Adipose tissue (tissue), 3 donors: ENCODE measurements around the gene PCK1. TPM values are rescaled to one million over a fixed set of nuclear protein-coding genes. Genes with fewer than 3 reads are reported as not detected.

Source experiments
- H3K27ac ChIP-seq: one replicate; pipeline ENCODE4 v1.5.1; 2013; ENCODE audit warnings: low read depth, low read length
- WGBS, 3 donors: extraction: QIAGEN DNeasy Blood & Tissue Kit; methylation state at CpG; one replicate each; pipeline ENCODE4 v1.1.7; 2013; 5-methylcytosine and 5-hydroxymethylcytosine counted together
- polyA plus RNA-seq, 3 donors: library from polyadenylated mRNA; stranded (reverse); fragments of 200-250 nt; gene quantifications; one replicate each; pipeline ENCODE4 v1.2.3, GENCODE V29; 2013
- donor health status: healthy with polysubstance abuse.
- donor health status: Bipolar disorder and iron deficiency.
- donor health status: healthy.

The PCK1 gene
- polyA plus RNA-seq, 3 donors = 20.8 to 161 (median 49.9) TPM

- 65 to 73% (median 70%) methylated on average over 14 of the region's 14 CpGs for WGBS, 3 donors
- no peak overlapping the region for H3K27ac ChIP-seq
Observed at GRCh38 chr20:57581202-57582028, 20.5 kb downstream of the PCK1 start.

- no peak overlapping the region for H3K27ac ChIP-seq
- WGBS, 3 donors = 60 to 76% (median 75%) methylated on average over 5 of the region's 5 CpGs
Observed at GRCh38 chr20:57582029-57582378, 21.1 kb downstream of the PCK1 start.

GRCh38 chr20:57582432-57583288 lies 21.8 kb downstream of the PCK1 start:
- no peak overlapping the region for H3K27ac ChIP-seq
- WGBS, 3 donors = 17 to 33% (median 29%) methylated on average over 20 to 21 of the region's 21 CpGs

- no peak overlapping the region for H3K27ac ChIP-seq
- 79 to 90% (median 87%) methylated on average over 18 of the region's 18 CpGs for WGBS, 3 donors
Observed at GRCh38 chr20:57583289-57584257, 22.7 kb downstream of the PCK1 start.

- 49 to 76% (median 69%) methylated on average over 8 of the region's 8 CpGs for WGBS, 3 donors
Observed at GRCh38 chr20:57584768-57585461, 24.0 kb downstream of the PCK1 start.

GRCh38 chr20:57585466-57586213 lies 24.7 kb downstream of the PCK1 start:
- H3K27ac ChIP-seq = no peak overlapping the region

More at GRCh38 chr20:57584768-57585461, 24.0 kb downstream of the PCK1 start:
- no peak overlapping the region for H3K27ac ChIP-seq

GRCh38 chr20:57586370-57586793 lies 25.5 kb downstream of the PCK1 start:
- 48 to 61% (median 49%) methylated on average over 8 of the region's 8 CpGs for WGBS, 3 donors
- no peak overlapping the region for H3K27ac ChIP-seq

More at GRCh38 chr20:57585466-57586213, 24.7 kb downstream of the PCK1 start:
- 59 to 80% (median 78%) methylated on average over 17 of the region's 17 CpGs for WGBS, 3 donors

GRCh38 chr20:57586943-57587277 lies 26.0 kb downstream of the PCK1 start:
- H3K27ac ChIP-seq = no peak overlapping the region
- 76 to 90% (median 84%) methylated on average over 10 of the region's 10 CpGs for WGBS, 3 donors

GRCh38 chr20:57587278-57587988 lies 26.5 kb downstream of the PCK1 start:
- H3K27ac ChIP-seq = no peak overlapping the region
- 68 to 95% (median 93%) methylated on average over 4 of the region's 4 CpGs for WGBS, 3 donors

- WGBS, 3 donors = 75 to 85% (median 84%) methylated on average over 7 of the region's 7 CpGs
- no peak overlapping the region for H3K27ac ChIP-seq
Observed at GRCh38 chr20:57587989-57588377, 27.1 kb downstream of the PCK1 start.

- no peak overlapping the region for H3K27ac ChIP-seq
- 72 to 90% (median 84%) methylated on average over 5 of the region's 5 CpGs for WGBS, 3 donors
Observed at GRCh38 chr20:57588596-57588995, 27.7 kb downstream of the PCK1 start.

GRCh38 chr20:57589123-57589727 lies 28.3 kb downstream of the PCK1 start:
- WGBS, 3 donors = 79 to 93% (median 87%) methylated on average over 6 of the region's 6 CpGs
- H3K27ac ChIP-seq = no peak overlapping the region

- 63 to 82% (median 76%) methylated on average over 13 to 16 of the region's 16 CpGs for WGBS, 3 donors
Observed at GRCh38 chr20:57589728-57590484, 29.0 kb downstream of the PCK1 start.

GRCh38 chr20:57590485-57591288 lies 29.8 kb downstream of the PCK1 start:
- 85 to 94% (median 93%) methylated on average over 18 of the region's 18 CpGs for WGBS, 3 donors
- H3K27ac ChIP-seq = no peak overlapping the region

More at GRCh38 chr20:57589728-57590484, 29.0 kb downstream of the PCK1 start:
- no peak overlapping the region for H3K27ac ChIP-seq
